Central memory CD8-positive, alpha-beta T cell (primary cell): ENCODE data around the gene ORC1.

Source experiments
- ATAC-seq: fragments of 150-1000 bp; cut with Tn5 transposase; replicated peaks from 2 replicates; pipeline ENCODE4 v1.10.0; 2022; ENCODE audit warnings: mild to moderate bottlenecking, moderate FRiP score, moderate number of reproducible peaks; ENCODE audit not compliant: poor library complexity, severe bottlenecking; ENCODE audit errors: extremely low read depth
- DNase-seq, 2 donors: peaks; one replicate each; pipeline ENCODE4 v3.0.0; 2021; ENCODE audit warnings: low spot score in 2 of 2
- H3K27ac Mint-ChIP-seq: one replicate; pipeline ENCODE4 v1.8.0; 2022; ENCODE audit warnings: low read depth, mild to moderate bottlenecking, moderate library complexity, mixed read lengths
- H3K27me3 Mint-ChIP-seq: one replicate; pipeline ENCODE4 v1.8.0; 2022; ENCODE audit warnings: mixed read lengths
- H3K36me3 Mint-ChIP-seq: one replicate; pipeline ENCODE4 v1.8.0; 2022; ENCODE audit warnings: mild to moderate bottlenecking, moderate library complexity, mixed read lengths; ENCODE audit not compliant: insufficient read depth
- H3K4me1 Mint-ChIP-seq: one replicate; pipeline ENCODE4 v1.8.0; 2022; ENCODE audit warnings: mixed read lengths
- H3K4me3 Mint-ChIP-seq: one replicate; pipeline ENCODE4 v1.8.0; 2022; ENCODE audit warnings: mild to moderate bottlenecking, moderate library complexity, mixed read lengths
- H3K9me3 Mint-ChIP-seq: one replicate; pipeline ENCODE4 v1.8.0; 2022; ENCODE audit warnings: mixed read lengths

Gene ORC1

GRCh38 chr1:52355847-52356505 lies 48.2 kb downstream of the ORC1 start:
- H3K36me3 Mint-ChIP-seq, result peaks cover 57% of the 10 kb centered on the region
- H3K27me3 Mint-ChIP-seq, result no peaks in the 10 kb centered on the region
- H3K9me3 Mint-ChIP-seq, result no peaks in the 10 kb centered on the region
- no peak overlapping the region for H3K27ac Mint-ChIP-seq
- ATAC-seq, result no peak
- H3K4me3 Mint-ChIP-seq, result no peak overlapping the region
- peaks cover under 1% of the 10 kb centered on the region for H3K4me1 Mint-ChIP-seq
- DNase-seq, result no peak

- H3K27ac Mint-ChIP-seq, result peak overlapping the region; percentile 2
- no peaks in the 10 kb centered on the region for H3K27me3 Mint-ChIP-seq
- no peaks in the 10 kb centered on the region for H3K9me3 Mint-ChIP-seq
- DNase-seq, result no peak
- no peak overlapping the region for H3K4me3 Mint-ChIP-seq
- H3K4me1 Mint-ChIP-seq, result no peaks in the 10 kb centered on the region
- ATAC-seq, result no peak
- H3K36me3 Mint-ChIP-seq, result peaks cover 56% of the 10 kb centered on the region
Observed at GRCh38 chr1:52355436-52355835, 48.8 kb downstream of the ORC1 start.

GRCh38 chr1:52352690-52353089 lies 51.5 kb downstream of the ORC1 start:
- DNase-seq (no peak), ATAC-seq (no peak)
- H3K27ac Mint-ChIP-seq, result peak overlapping the region; percentile 39
- no peaks in the 10 kb centered on the region for H3K9me3 Mint-ChIP-seq
- no peaks in the 10 kb centered on the region for H3K27me3 Mint-ChIP-seq
- peaks cover 39% of the 10 kb centered on the region for H3K36me3 Mint-ChIP-seq
- H3K4me3 Mint-ChIP-seq, result no peak overlapping the region
- peaks cover 6% of the 10 kb centered on the region for H3K4me1 Mint-ChIP-seq

- no peaks in the 10 kb centered on the region for H3K9me3 Mint-ChIP-seq
- H3K27ac Mint-ChIP-seq, result peak overlapping the region; percentile 25
- no peak overlapping the region for H3K4me3 Mint-ChIP-seq
- ATAC-seq, result no peak
- peaks cover 15% of the 10 kb centered on the region for H3K36me3 Mint-ChIP-seq
- no peak for DNase-seq
- H3K27me3 Mint-ChIP-seq, result no peaks in the 10 kb centered on the region
- H3K4me1 Mint-ChIP-seq, result peaks cover 8% of the 10 kb centered on the region
Observed at GRCh38 chr1:52348704-52349300, 55.4 kb downstream of the ORC1 start.

GRCh38 chr1:52346653-52347052 lies 57.6 kb downstream of the ORC1 start:
- Mint-ChIP-seq H3K4me1 (peaks cover 8% of the 10 kb centered on the region), H3K27ac (peak overlapping the region; percentile 9), H3K27me3 (no peaks in the 10 kb centered on the region), H3K36me3 (peaks cover 7% of the 10 kb centered on the region), H3K9me3 (no peaks in the 10 kb centered on the region), H3K4me3 (no peak overlapping the region)
- ATAC-seq (no peak), DNase-seq (no peak)

GRCh38 chr1:52345252-52345651 lies 59.0 kb downstream of the ORC1 start:
- ATAC-seq (no peak), DNase-seq (no peak)
- no peak overlapping the region for H3K4me3 Mint-ChIP-seq
- H3K27me3 Mint-ChIP-seq, result no peaks in the 10 kb centered on the region
- no peak overlapping the region for H3K27ac Mint-ChIP-seq
- H3K9me3 Mint-ChIP-seq, result no peaks in the 10 kb centered on the region
- no peaks in the 10 kb centered on the region for H3K36me3 Mint-ChIP-seq
- H3K4me1 Mint-ChIP-seq, result peaks cover 8% of the 10 kb centered on the region

- DNase-seq (no peak), ATAC-seq (no peak)
- no peaks in the 10 kb centered on the region for H3K27me3 Mint-ChIP-seq
- H3K4me1 Mint-ChIP-seq, result peaks cover 8% of the 10 kb centered on the region
- no peaks in the 10 kb centered on the region for H3K9me3 Mint-ChIP-seq
- no peak overlapping the region for H3K4me3 Mint-ChIP-seq
- H3K36me3 Mint-ChIP-seq, result no peaks in the 10 kb centered on the region
- no peak overlapping the region for H3K27ac Mint-ChIP-seq
Observed at GRCh38 chr1:52343979-52344378, 60.2 kb downstream of the ORC1 start.

- H3K27me3 Mint-ChIP-seq, result no peaks in the 10 kb centered on the region
- H3K4me1 Mint-ChIP-seq, result no peaks in the 10 kb centered on the region
- no peak for DNase-seq
- no peaks in the 10 kb centered on the region for H3K36me3 Mint-ChIP-seq
- no peak overlapping the region for H3K4me3 Mint-ChIP-seq
- ATAC-seq, result no peak
- H3K27ac Mint-ChIP-seq, result no peak overlapping the region
- H3K9me3 Mint-ChIP-seq, result no peaks in the 10 kb centered on the region
Observed at GRCh38 chr1:52341655-52342260, 62.5 kb downstream of the ORC1 start.

- H3K27me3 Mint-ChIP-seq, result no peaks in the 10 kb centered on the region
- H3K27ac Mint-ChIP-seq, result peak overlapping the region; percentile 27
- ATAC-seq (no peak), DNase-seq (no peak)
- H3K4me3 Mint-ChIP-seq, result no peak overlapping the region
- no peaks in the 10 kb centered on the region for H3K4me1 Mint-ChIP-seq
- peaks cover 5% of the 10 kb centered on the region for H3K36me3 Mint-ChIP-seq
- no peaks in the 10 kb centered on the region for H3K9me3 Mint-ChIP-seq
Observed at GRCh38 chr1:52337439-52337838, 66.8 kb downstream of the ORC1 start.

- H3K4me1 Mint-ChIP-seq, result no peaks in the 10 kb centered on the region
- H3K4me3 Mint-ChIP-seq, result no peak overlapping the region
- DNase-seq, result no peak
- H3K9me3 Mint-ChIP-seq, result no peaks in the 10 kb centered on the region
- peaks cover 5% of the 10 kb centered on the region for H3K36me3 Mint-ChIP-seq
- no peak for ATAC-seq
- H3K27me3 Mint-ChIP-seq, result no peaks in the 10 kb centered on the region
- no peak overlapping the region for H3K27ac Mint-ChIP-seq
Observed at GRCh38 chr1:52334906-52335528, 69.2 kb downstream of the ORC1 start.

- Mint-ChIP-seq H3K36me3 (peaks cover 7% of the 10 kb centered on the region), H3K27me3 (no peaks in the 10 kb centered on the region), H3K4me1 (no peaks in the 10 kb centered on the region), H3K4me3 (no peak overlapping the region), H3K9me3 (no peaks in the 10 kb centered on the region), H3K27ac (no peak overlapping the region)
- ATAC-seq (no peak), DNase-seq (no peak)
Observed at GRCh38 chr1:52332411-52332810, 71.8 kb downstream of the ORC1 start.

- Mint-ChIP-seq H3K36me3 (peaks cover 2% of the 10 kb centered on the region), H3K27me3 (no peaks in the 10 kb centered on the region), H3K9me3 (no peaks in the 10 kb centered on the region), H3K4me1 (no peaks in the 10 kb centered on the region), H3K4me3 (no peak overlapping the region), H3K27ac (no peak overlapping the region)
- ATAC-seq (no peak), DNase-seq (no peak)
Observed at GRCh38 chr1:52328615-52329014, 75.6 kb downstream of the ORC1 start.

GRCh38 chr1:52325786-52326185 lies 78.4 kb downstream of the ORC1 start:
- Mint-ChIP-seq H3K36me3 (peaks cover 6% of the 10 kb centered on the region), H3K4me1 (no peaks in the 10 kb centered on the region), H3K27me3 (no peaks in the 10 kb centered on the region), H3K9me3 (no peaks in the 10 kb centered on the region), H3K4me3 (no peak overlapping the region), H3K27ac (no peak overlapping the region)
- no peak for DNase-seq
- ATAC-seq, result no peak
